GM18909 (cell line): ENCODE measurements around the gene MSI2.
"Not testable (repeated sequence)": the region's sequence is repeated elsewhere in the genome, so short reads cannot be mapped to it uniquely, and the experiment has no call there.

Experiments used
- ATAC-seq: cut with Tn5 transposase; IDR thresholded peaks from one replicate; pipeline ENCODE4 v1.9.1; 2021; ENCODE audit warnings: mild to moderate bottlenecking; ENCODE audit not compliant: unreplicated experiment, poor library complexity

The MSI2 gene

GRCh38 chr17:57255776-57256681, at the start of gene MSI2:
Gene MSI2 (plus strand): TSS chr17:57256523. CDS start chr17:57256743, 220 bp downstream.
- peak; percentile 78 for ATAC-seq

DNA sequence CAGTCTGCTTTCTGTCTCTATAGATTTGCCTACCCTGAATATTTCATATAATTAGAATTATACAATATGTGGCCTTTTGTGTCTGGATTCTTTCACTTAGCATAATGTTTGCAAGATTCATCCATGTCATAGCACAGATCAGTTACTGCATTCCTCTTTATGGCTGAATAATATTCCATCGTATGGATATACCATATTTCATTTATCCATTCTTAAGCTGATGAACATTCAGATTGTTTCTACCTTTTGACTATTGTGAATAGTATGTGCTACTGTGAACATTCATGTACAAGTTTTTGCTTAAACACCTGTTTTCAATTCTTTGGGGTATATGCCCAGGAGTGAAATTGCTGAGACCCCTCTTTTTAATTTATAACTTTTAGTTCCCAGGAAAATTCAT, 49.4 kb upstream of the MSI2 start:
- ATAC-seq, result no peak

- ATAC-seq, result no peak
These were observed 48.9 kb upstream of the MSI2 start for GRCh38 chr17:57207396-57207795.

DNA sequence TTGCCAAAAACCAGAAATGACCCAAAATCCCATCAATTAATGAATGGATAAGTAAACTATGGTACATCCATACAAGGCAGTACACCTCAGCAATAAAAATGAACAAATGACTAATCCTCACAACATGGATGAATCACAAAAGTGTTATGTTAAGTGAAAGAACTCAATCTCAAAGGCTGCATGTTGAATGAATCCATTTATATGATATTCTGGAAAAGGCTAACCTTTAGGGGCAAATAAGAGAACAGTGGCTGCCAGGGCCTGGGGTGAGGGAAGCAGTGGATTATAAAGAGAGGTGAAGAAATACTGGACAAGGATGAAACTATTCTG, 46.1 kb upstream of the MSI2 start:
- no peak for ATAC-seq

GRCh38 chr17:57210972-57211411, 45.3 kb upstream of the MSI2 start:
- ATAC-seq, result no peak

GRCh38 chr17:57211543-57211942, 44.8 kb upstream of the MSI2 start:
- no peak for ATAC-seq

GRCh38 chr17:57213180-57213825, 43.0 kb upstream of the MSI2 start:
- ATAC-seq, result no peak

DNA sequence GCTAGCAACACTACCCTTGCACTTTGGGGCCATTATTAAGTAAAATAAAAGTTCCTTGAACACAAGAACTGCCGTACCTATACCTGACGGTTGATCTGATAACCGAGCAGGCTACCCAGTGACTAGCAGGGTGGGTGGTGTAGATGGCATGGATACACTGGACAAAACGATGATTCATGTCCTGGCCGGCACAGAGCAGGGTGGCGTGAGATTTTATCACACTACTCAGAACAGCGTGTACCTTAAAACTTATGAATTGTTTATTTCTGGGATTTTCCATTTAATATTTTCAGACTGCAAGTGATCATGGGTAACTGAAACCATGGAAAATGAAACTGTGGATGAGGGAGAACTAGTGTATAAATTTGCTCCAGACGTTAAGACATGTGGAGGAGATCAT, 41.0 kb upstream of the MSI2 start:
- no peak for ATAC-seq

DNA sequence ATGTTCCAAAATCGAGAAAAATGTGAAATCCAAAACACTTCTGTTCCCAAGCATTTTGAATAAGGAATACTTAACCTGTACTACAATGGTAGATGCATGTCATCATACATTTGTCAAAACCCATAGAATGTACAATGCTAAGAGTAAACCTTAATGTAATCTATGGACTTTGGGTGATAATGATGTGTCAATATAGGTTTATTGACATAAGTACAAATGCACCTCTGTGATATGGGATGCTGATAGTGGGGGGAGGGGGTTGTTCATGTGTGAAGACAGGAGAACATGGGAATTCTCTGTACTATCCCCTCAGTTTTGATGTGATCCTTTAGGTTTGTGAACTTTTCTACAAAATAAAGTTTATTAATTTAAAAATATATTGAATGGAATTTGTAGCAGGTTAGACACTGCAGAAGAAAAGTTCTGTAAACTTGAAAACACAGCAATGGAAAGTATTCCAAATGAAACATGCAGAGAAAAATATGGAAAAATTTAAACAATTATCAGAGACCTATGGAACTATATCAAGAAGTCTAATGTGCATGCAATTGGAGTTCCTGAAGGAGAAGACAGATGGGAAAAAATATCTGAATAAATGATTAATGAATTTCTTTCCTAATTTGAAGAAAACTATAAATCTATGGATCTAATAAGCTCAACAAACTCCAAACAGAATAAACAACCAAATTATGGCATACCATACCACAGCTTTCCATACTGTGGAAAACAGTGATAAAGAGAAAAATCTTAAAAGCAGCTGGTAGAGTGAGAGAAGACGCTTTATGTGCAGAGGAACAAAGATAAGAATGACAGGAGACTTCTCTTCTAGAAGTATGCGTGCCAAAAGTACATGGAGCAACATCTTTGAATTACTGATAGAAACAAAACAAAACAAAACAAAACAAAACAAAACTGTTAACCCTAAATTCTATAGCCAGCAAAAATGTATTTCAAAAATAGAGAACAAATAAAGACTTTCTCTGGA, 34.7 kb upstream of the MSI2 start:
- no peak for ATAC-seq

DNA sequence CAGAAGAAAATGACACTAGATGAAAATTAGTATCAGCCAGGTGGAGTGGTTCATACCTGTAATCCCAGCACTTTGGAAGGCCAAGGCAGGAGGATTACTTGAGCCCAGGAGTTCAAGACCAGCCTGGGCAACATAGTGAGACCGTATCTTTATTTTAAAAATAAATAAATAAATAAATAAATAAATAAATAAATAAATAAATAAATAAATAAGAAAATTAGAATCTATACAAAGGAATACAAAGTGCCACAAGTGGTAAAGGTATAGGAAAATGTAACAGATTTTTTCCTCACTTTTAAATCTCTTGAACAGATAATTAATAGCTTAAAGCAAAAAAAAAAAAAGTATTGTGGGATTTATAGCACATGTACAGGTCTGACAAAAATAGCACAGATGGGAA, 33.9 kb upstream of the MSI2 start:
- not testable (repeated sequence) for ATAC-seq

- no peak for ATAC-seq
These were observed 31.2 kb upstream of the MSI2 start for GRCh38 chr17:57225127-57225526.

DNA sequence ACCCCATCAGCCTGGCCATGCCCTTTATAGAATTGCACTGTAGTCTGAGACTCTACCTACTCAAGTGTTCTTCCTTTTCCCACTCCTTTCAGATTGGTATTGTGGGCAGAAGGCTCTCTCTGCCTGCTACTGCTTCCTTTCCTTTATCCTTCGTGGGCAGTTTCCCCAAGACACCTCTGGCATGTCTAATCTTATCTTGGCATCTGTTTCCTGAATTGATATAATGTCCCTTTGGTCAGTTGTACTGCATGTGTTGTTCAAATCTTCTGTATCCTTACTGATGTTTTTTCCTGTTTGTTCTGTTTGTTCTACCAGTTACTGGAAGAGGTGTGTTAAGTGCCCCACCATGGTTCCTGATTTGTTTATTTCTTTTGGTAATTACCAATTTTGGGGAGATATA, 29.5 kb upstream of the MSI2 start:
- no peak for ATAC-seq

DNA sequence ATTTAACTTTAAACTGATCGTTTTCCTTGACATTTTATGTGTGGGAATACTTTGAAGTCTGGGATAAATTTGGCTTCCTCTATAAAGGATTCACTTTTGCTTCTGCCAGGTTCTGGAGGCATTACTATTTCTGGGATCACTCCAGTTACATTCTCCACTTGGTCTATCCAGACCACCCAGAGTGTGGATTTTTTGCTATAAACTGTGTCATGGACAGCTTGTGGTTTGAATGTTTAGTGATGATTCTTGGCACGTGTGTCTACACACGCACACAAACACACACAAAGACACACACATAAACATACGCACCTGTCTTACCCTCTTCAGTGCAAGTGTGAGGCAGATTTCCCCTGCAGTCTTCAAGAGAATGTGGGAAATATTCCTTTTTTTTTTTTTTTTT, 27.4 kb upstream of the MSI2 start:
- no peak for ATAC-seq

GRCh38 chr17:57234061-57234738, 22.1 kb upstream of the MSI2 start:
- no peak for ATAC-seq

DNA sequence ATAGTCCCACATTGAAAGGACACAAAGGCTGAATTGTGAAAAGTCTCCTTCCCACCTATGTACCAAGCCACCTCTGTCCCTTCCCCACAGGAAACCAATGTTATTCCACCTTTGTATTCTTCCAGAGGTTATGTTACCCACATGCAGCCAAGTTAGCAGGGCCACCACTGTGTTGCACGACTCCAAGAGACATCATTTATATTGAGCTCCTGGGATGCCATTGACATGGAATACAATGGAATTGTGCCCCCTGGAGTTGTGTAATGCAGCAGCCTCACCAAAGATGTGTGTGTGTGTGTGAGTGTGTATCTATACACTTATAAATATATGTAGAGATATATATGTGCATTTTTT, 21.6 kb upstream of the MSI2 start:
- no peak for ATAC-seq

GRCh38 chr17:57235124-57235523, 21.2 kb upstream of the MSI2 start:
- no peak for ATAC-seq

GRCh38 chr17:57236686-57237299, 19.5 kb upstream of the MSI2 start:
- no peak for ATAC-seq

- ATAC-seq, result no peak
These were observed 15.7 kb upstream of the MSI2 start for GRCh38 chr17:57240648-57241047.

GRCh38 chr17:57242148-57242547, 14.2 kb upstream of the MSI2 start:
- no peak for ATAC-seq

DNA sequence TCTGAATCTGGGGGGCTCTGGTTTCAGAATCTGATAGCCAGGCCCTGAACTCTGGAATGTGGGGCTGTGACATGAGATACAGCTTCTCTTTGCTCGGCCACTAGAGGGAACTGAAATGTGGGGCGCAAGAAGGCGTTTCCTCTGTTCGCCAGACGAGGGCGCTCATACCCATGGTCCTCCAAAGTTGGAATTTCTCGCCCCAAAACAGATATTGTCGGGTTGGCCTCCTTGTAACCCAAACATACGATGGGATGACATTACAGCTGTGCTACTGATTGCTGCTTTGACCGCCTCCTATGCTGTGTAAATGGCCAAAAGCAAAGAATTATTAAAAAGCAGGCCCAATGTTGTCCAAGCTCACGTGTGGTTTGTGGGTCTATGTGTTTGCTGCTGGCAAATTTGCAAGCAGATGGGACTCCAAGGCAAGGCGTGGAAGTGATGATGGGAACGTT, 13.1 kb upstream of the MSI2 start:
- peak; percentile 58 for ATAC-seq
